GM12865 (cell line): ENCODE results near the gene SALL1.

Source experiments
- DNase-seq: peaks from one replicate; pipeline ENCODE4 v3.0.0; 2010; ENCODE audit warnings: low read depth
- H3K4me3 ChIP-seq: 2 replicates; pipeline ENCODE4 v1.5.1; 2011; ENCODE audit warnings: mild to moderate bottlenecking, low read depth, low read length, control low read depth
- TF ChIP-seq, protein P1 (sequence below): IDR thresholded peaks from 2 replicates; pipeline ENCODE4 v1.5.1; 2011; ENCODE audit warnings: low read length, control low read depth, low read depth, inconsistent platforms; ENCODE audit not compliant: insufficient read depth; ENCODE audit errors: missing control alignments

Gene SALL1

GRCh38 chr16:51134876-51135275 lies 16.2 kb downstream of the SALL1 start:
- H3K4me3 ChIP-seq: no peak overlapping the region
- TF ChIP-seq, protein P1, sequence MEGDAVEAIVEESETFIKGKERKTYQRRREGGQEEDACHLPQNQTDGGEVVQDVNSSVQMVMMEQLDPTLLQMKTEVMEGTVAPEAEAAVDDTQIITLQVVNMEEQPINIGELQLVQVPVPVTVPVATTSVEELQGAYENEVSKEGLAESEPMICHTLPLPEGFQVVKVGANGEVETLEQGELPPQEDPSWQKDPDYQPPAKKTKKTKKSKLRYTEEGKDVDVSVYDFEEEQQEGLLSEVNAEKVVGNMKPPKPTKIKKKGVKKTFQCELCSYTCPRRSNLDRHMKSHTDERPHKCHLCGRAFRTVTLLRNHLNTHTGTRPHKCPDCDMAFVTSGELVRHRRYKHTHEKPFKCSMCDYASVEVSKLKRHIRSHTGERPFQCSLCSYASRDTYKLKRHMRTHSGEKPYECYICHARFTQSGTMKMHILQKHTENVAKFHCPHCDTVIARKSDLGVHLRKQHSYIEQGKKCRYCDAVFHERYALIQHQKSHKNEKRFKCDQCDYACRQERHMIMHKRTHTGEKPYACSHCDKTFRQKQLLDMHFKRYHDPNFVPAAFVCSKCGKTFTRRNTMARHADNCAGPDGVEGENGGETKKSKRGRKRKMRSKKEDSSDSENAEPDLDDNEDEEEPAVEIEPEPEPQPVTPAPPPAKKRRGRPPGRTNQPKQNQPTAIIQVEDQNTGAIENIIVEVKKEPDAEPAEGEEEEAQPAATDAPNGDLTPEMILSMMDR: no peak
- DNase-seq: no peak

- DNase-seq: no peak
- H3K4me3 ChIP-seq: no peak overlapping the region
- TF ChIP-seq, protein P1: no peak
Measured at GRCh38 chr16:51134269-51134812, 16.7 kb downstream of the SALL1 start.

DNA sequence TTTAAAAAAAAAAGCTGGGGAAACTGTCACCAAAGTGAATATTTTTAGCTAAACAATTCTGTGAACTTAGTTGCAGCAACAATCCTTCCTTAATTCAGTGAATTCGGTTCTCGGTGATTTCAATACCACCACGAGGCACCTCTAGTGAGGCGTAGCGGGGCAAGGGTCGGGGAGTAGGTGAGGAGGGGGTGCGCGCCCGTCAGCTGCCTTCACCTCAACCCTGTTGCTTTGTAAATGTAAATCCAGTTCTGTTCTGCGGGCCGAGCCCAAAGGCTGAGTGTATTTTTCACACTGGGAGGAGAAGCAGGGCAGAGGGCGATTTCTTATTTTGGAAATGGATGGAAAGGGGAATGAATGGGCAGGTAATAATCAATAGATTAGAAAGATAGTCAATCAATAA lies 17.4 kb downstream of the SALL1 start:
- no peak for DNase-seq
- TF ChIP-seq, protein P1: no peak
- no peak overlapping the region for H3K4me3 ChIP-seq

DNA sequence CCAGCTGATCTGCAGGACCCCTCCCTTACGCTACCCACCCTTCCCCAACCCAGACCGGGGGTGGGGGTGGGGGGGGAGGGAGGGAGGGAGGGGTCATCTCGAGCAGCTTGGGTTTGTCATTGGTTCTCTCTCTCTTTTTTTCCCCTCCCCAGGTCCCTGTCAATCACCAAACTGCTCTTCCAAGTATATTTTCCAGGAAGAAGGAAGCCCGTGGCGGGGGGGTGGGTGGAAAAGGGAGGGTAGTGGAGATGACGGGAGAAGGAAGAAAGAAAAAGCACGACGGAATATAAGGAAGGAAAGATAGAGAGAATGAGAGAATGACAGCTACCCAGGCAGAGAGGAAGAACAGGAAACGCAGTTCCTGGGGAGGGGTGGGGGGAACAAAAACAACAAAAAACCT lies 17.9 kb downstream of the SALL1 start:
- TF ChIP-seq, protein P1: no peak
- no peak for DNase-seq
- H3K4me3 ChIP-seq: no peak overlapping the region

DNA sequence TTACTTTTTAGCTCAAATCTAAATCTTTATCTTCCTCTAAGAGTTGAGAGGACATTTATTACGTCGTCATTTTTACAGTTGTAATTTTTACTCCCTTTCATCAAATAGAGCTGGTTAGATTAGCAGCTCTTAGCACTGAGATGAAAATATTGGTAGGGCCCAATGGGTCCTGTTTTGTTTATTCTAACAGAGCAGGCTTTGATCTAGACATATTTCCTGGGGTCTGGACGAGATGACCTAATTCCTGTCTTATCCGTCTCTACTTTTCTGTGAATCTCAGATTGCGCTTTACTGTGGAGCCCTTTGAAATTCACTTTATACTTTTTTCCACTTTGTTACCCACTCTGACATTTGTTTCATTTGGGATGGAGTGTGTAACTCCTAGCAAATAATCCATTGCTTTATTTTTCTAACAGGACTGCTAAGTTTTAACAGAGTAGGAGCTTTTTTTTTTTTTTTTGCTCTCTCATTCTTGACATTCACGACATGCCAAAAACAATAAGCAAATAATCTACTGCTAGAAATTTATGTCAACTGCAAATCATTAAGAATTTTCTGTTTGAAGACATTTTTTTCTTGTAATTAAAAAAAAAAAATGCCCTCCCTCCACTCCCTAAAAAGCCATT lies 18.5 kb downstream of the SALL1 start:
- TF ChIP-seq, protein P1: no peak
- no peak overlapping the region for H3K4me3 ChIP-seq
- no peak for DNase-seq

DNA sequence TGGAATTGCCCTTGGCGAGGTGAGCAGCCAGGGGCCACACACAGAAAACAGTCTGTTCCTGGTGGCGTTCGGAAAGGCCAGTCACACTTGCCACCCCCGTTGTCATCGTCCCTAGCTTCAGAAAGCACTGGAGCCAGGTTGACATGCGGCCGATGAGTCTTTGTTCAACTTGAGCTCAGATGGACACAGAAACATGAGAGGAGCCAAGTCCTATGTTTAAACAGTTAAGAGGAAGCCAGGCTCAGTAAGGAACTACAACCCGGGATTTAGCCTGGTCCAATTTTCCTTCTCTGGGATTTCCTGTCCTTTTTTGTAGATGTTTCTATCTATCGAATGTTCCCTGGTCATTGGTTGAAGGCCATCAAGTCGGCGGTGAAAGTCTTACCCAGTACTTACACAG lies 19.5 kb downstream of the SALL1 start:
- TF ChIP-seq, protein P1: no peak
- DNase-seq: no peak
- no peak overlapping the region for H3K4me3 ChIP-seq

DNA sequence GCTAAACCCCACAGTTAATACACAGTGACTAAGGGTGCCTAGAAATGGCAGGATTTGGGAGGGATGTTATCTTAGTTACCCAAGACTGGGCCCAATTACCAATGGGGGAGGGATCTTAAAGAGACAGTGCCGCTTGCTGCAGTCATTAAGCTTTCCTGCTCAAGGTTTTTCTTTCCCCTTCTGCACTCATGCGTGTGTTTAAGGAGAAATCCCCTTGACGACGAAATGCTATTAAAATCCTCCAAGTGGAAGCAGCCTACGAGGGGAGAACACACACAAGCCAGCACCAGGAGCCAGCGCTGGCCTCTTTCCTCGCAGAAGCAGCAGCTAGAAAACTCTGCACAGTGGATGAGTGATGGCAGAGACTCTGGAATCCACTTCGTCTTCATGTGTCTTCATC lies 22.0 kb downstream of the SALL1 start:
- TF ChIP-seq, protein P1: no peak
- H3K4me3 ChIP-seq: no peak overlapping the region
- DNase-seq: no peak
